Hematopoietic multipotent progenitor cell treated with erythropoietin and hydrocortisone succinate and interleukin-3 and kit ligand, for 6 days (in vitro differentiated cells): Measurements from ENCODE around the gene PTPRN2.

Source experiments
- DNase-seq: peaks from one replicate; pipeline ENCODE4 v3.0.0-alpha.2; 2015

PTPRN2 gene

GRCh38 chr7:158030566-158030965 is 557.1 kb downstream of the PTPRN2 start:
- no peak for DNase-seq

- DNase-seq = no peak
Measured at GRCh38 chr7:158030071-158030470, 557.6 kb downstream of the PTPRN2 start.

- no peak for DNase-seq
Measured at GRCh38 chr7:158029509-158029908, 558.1 kb downstream of the PTPRN2 start.

GRCh38 chr7:158028971-158029370 is 558.7 kb downstream of the PTPRN2 start:
- DNase-seq = no peak

- no peak for DNase-seq
Measured at GRCh38 chr7:158028290-158028941, 559.2 kb downstream of the PTPRN2 start.

GRCh38 chr7:158027646-158028045 is 560.0 kb downstream of the PTPRN2 start:
- DNase-seq = no peak

GRCh38 chr7:158026636-158027265 is 560.9 kb downstream of the PTPRN2 start:
- DNase-seq = no peak

GRCh38 chr7:158025686-158026600 is 561.7 kb downstream of the PTPRN2 start:
- no peak for DNase-seq

- DNase-seq = no peak
Measured at GRCh38 chr7:158024881-158025280, 562.7 kb downstream of the PTPRN2 start.

GRCh38 chr7:158024351-158024715 is 563.3 kb downstream of the PTPRN2 start:
- DNase-seq = no peak

- DNase-seq = no peak
Measured at GRCh38 chr7:158023681-158024350, 563.8 kb downstream of the PTPRN2 start.

GRCh38 chr7:158023157-158023556 is 564.5 kb downstream of the PTPRN2 start:
- no peak for DNase-seq

- no peak for DNase-seq
Measured at GRCh38 chr7:158022601-158023000, 565.0 kb downstream of the PTPRN2 start.

GRCh38 chr7:158021836-158022235 is 565.8 kb downstream of the PTPRN2 start:
- no peak for DNase-seq

GRCh38 chr7:158020706-158021095 is 566.9 kb downstream of the PTPRN2 start:
- no peak for DNase-seq

GRCh38 chr7:158019726-158020705 is 567.6 kb downstream of the PTPRN2 start:
- no peak for DNase-seq

- DNase-seq = no peak
Measured at GRCh38 chr7:158018971-158019645, 568.5 kb downstream of the PTPRN2 start.

GRCh38 chr7:158018098-158018762 is 569.4 kb downstream of the PTPRN2 start:
- no peak for DNase-seq

GRCh38 chr7:158017111-158018097 is 570.2 kb downstream of the PTPRN2 start:
- no peak for DNase-seq
